ENCODE data around the gene PDS5A. TPM values are rescaled to one million over a fixed set of nuclear protein-coding genes. Genes with fewer than 3 reads are reported as not detected.
"Not testable (repeated sequence)": the region's sequence is repeated elsewhere in the genome, so short reads cannot be mapped to it uniquely, and the experiment has no call there.

PDS5A gene
- polyA plus RNA-seq, 4 donors = 62.5 to 74.2 (median 70.6) TPM

DNA sequence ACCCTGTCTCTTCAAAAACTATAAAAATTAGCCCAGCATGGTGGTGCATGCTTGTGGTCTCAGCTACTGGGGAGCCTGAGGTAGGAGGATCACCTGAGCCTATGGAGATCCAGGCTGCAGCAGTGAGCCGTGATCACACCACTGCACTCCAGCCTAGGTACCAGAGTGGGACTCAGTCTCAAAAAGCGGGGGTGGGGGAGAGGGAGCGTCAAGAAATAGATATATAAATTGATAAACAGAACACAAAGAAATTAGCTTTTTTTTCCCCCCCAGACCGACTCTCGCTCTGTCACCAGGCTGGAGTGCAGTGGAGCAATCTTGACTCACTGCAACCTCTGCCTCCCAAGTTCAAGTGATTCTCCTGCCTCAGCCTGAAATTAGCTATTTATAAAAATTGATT, 14.1 kb downstream of the PDS5A start:
- no peak for DNase-seq (ENCODE audit: low read depth in 4 of 4, low spot score in 3 of 4)

GRCh38 chr4:39961311-39961877, 16.3 kb downstream of the PDS5A start:
- DNase-seq (ENCODE audit: low read depth in 4 of 4, low spot score in 3 of 4) = no peak

- no peak for DNase-seq (ENCODE audit: low read depth in 4 of 4, low spot score in 3 of 4)
Measured at GRCh38 chr4:39950861-39951481, 26.7 kb downstream of the PDS5A start.

- no peak for DNase-seq (ENCODE audit: low read depth in 4 of 4, low spot score in 3 of 4)
Measured at GRCh38 chr4:39947963-39948362, 29.7 kb downstream of the PDS5A start.

GRCh38 chr4:39947417-39947816, 30.3 kb downstream of the PDS5A start:
- DNase-seq (ENCODE audit: low read depth in 4 of 4, low spot score in 3 of 4) = no peak

DNA sequence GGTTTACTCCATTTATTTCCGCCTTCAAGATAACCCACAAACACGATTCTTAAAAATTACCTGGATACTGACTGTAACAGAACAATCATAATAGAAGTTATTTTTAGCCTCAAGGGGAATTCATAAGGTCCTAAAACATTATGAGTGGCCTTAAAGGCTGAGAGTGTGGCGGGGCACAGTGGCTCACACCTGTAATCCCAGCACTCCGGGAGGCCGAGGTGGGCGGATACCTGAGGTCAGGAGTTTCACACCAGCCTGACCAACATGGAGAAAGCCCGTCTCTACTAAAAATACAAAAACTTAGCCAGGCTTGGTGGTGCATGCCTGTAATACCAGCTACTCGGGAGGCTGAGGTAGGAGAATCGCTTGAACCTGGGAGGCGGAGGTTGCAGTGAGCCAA, 33.5 kb downstream of the PDS5A start:
- DNase-seq (ENCODE audit: low read depth in 4 of 4, low spot score in 3 of 4) = not testable (repeated sequence)

- no peak for DNase-seq (ENCODE audit: low read depth in 4 of 4, low spot score in 3 of 4)
Measured at GRCh38 chr4:39942507-39942906, 35.2 kb downstream of the PDS5A start.

DNA sequence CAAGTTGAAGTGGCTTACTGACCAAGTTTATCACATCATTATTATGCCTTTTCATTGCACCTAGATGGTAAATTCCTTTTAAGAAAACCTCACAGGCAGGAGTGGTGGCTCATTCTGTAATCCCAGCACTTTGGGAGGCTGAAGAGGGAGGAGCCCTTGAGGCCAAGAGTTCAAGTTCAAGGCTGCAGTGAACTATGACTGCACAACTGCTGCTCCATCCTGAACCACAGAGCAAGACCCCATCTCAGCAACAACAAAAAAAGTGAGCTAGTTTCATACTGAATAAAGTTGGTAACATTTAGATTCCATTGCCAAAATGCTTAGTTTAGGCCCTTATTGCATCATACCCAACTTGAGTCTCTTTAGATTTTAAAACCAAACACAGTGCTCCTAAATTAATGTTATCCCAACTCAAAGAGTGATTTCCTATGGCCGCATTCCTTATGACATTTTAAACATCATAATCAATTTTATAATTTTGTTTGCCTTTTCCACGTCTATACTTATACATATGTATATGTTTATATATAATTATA, 36.0 kb downstream of the PDS5A start:
- DNase-seq (ENCODE audit: low read depth in 4 of 4, low spot score in 3 of 4) = no peak

DNA sequence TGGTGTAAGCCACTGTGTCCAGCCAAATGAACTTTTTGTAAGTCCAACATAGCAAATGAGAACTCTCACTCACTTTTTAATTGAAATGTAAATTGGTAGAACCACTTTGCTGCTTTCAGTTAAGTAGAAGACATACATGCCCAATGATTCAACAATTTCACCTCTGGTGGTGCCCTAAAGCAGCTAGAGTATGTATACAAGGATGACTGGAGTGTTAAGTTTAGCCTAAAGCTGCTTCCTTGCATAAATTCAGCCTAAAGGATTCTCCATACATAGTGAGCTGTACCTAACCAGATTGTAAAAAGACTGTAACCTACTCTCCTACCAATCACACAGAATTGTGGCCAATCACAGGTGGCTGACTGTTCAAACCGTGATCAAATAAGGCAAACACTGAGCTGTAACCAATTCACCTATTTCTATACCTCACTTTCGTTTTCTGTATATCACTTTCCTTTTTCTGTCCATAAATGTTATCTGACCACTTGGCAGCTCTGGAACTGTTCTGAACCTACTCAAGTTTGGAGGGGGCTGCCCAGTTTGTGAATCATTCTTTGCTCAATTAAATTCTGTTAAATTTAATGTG, 39.9 kb downstream of the PDS5A start:
- DNase-seq (ENCODE audit: low read depth in 4 of 4, low spot score in 3 of 4) = no peak

- DNase-seq (ENCODE audit: low read depth in 4 of 4, low spot score in 3 of 4) = no peak
Measured at GRCh38 chr4:39936565-39937418, 40.9 kb downstream of the PDS5A start.

- no peak for DNase-seq (ENCODE audit: low read depth in 4 of 4, low spot score in 3 of 4)
Measured at GRCh38 chr4:39933671-39934590, 43.8 kb downstream of the PDS5A start.

DNA sequence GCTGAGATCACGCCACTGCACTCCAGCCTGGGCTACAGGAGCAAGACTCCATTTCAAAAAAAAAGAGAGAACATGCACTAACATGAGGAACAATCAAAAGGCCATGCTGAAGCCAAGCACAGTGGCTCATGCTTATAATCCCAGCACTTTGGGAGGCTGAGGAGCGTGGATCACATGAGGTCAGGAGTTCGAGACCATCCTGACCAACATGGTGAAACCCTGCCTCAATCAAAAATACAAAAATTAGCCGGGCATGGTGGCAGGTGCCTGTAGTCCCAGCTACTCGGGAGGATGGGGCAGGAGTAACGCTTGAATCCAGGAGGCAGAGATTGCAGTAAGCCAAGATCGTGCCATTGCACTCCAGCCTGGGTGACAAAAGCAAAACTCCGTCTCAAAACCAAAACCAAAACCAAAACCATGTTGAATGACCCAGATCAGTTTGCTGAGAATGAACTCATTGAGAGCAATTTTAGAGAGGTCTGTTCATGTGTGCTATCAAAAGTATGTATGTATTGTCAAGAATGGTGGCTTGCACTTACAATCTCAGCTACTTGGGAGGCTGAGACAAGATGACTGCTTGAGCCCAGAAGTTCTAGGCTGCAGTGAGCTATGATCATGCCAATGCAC, 44.8 kb downstream of the PDS5A start:
- no peak for DNase-seq (ENCODE audit: low read depth in 4 of 4, low spot score in 3 of 4)

- DNase-seq (ENCODE audit: low read depth in 4 of 4, low spot score in 3 of 4) = no peak
Measured at GRCh38 chr4:39931441-39931901, 46.2 kb downstream of the PDS5A start.

DNA sequence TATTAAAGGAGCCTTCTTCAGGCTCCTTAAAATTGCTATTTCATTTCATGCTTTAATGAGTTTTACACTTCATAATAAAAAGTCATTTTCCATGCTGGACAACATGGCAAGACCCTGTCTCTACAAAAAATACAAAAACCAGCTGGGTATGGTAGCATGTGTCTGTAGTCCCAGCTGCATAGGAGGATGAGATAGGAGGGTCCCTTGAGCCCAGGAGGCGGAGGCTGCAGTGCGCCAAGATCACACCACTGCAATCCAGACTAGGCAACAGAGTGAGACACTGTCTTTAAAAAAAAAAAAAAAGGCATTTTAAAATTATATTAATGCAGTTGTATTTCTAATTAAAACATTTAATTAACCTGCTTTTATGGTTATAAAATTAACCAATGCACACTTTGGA, 49.2 kb downstream of the PDS5A start:
- DNase-seq (ENCODE audit: low read depth in 4 of 4, low spot score in 3 of 4) = no peak

DNA sequence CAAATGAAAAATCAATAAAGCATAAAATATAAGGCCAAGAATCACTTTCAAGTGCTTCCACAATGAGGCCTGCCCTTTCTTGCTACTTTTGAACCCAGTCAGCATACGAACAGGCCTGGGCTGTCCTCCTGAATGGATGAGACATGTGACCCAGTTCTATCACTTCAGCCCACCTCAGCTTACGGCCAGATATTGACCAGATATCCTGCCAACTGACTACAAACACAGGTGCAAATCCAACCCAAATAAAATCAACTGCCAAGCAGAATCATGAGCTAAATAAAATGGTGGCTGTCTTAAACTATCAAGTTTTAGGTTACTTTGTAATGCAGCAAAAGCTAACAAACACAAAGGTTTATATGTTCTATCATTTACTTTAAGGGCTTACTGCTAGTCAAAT, 53.7 kb downstream of the PDS5A start:
- DNase-seq (ENCODE audit: low read depth in 4 of 4, low spot score in 3 of 4) = no peak

DNA sequence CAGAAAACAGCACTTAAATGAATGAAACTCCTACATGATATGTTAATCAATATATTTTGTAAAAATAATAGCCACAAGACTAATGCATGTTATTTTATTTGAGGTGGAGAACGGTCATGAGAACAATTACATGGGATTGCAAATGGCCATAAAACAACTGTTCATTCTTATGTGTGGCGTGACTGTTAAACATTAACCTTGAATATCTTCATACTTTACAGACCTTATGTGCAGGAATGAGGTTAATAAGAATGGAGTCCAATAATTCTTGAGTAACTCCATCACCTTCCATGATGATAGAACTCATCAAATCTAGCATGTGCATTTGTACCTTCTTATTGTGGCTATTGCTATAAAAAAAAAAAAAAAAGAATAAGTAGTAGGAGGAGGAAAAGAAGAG, 55.3 kb downstream of the PDS5A start:
- DNase-seq (ENCODE audit: low read depth in 4 of 4, low spot score in 3 of 4) = no peak

- no peak for DNase-seq (ENCODE audit: low read depth in 4 of 4, low spot score in 3 of 4)
Measured at GRCh38 chr4:39913471-39913870, 64.2 kb downstream of the PDS5A start.

DNA sequence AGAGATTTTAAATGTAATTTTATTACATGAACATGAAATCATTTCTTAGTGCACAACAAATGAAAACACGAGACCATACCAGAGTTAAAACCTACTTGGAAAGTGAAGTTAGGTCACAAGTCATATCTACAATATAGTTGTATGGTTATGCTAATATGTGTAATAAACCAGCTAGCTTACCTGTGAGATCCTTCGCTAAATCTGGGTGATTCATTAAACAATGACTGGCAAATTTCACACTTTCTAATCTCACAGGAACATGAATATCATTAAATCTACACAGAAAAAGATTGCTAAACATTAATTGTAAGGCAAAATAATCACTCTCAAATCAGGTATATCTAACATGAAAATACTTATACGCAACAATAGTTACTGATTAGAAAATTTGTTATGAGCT, 67.6 kb downstream of the PDS5A start:
- no peak for DNase-seq (ENCODE audit: low read depth in 4 of 4, low spot score in 3 of 4)

GRCh38 chr4:39908284-39908683, 69.4 kb downstream of the PDS5A start:
- DNase-seq (ENCODE audit: low read depth in 4 of 4, low spot score in 3 of 4) = no peak

- DNase-seq (ENCODE audit: low read depth in 4 of 4, low spot score in 3 of 4) = no peak
Measured at GRCh38 chr4:39905656-39906055, 72.1 kb downstream of the PDS5A start.
